NOMO-1 treated with DMSO at 0.1 percent for 48 hours (cell line): Measurements from ENCODE around the gene ARHGAP27.
A peak's percentile ranks its signal among the peaks of the same experiment; 100 is the strongest.

Source experiments
- DNase-seq: peaks from one replicate; lab custom pipeline; 2025; ENCODE audit not compliant: unreplicated experiment; lab: John Stamatoyannopoulos, UW

Gene ARHGAP27

DNA sequence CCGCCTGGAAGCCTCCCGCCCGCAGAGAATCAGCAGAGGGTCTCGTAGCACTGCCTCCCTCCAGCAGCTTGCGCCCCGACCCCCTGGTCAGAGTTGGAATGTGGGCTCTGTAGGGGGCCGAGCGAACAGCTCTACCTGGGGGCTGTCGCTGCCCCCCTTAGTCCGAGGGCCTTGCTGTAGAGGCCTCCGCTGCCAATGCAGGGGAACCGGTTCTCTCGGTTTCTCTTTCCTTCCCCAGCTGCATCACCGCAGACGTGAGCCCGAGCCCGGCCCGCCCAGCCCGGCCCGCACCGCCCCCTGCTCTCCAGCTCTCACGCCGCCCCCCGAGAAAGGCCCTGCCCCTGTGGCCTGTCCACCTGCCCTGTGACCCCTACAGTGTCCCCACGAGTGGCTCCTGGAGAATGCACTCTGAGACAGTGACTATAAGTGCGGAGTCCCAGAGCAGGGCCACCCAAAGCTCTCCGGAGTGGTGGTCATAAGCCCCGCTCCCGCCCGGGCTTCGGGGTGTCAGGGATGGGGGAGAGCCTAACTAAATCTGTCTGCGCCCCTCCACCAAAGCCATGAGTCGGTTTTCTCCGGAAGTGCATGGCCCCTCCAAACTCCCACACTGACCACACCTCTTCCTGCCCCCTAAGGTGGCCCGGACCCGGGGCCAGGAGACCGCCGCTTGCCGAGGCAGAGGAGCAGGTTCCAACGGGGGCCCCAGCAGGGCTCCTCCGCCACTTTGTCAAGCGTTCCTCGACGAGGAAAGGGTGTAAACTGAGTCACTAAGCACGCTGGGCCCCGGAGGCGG is 1.7 kb downstream of the ARHGAP27 start:
- no peak for DNase-seq

DNA sequence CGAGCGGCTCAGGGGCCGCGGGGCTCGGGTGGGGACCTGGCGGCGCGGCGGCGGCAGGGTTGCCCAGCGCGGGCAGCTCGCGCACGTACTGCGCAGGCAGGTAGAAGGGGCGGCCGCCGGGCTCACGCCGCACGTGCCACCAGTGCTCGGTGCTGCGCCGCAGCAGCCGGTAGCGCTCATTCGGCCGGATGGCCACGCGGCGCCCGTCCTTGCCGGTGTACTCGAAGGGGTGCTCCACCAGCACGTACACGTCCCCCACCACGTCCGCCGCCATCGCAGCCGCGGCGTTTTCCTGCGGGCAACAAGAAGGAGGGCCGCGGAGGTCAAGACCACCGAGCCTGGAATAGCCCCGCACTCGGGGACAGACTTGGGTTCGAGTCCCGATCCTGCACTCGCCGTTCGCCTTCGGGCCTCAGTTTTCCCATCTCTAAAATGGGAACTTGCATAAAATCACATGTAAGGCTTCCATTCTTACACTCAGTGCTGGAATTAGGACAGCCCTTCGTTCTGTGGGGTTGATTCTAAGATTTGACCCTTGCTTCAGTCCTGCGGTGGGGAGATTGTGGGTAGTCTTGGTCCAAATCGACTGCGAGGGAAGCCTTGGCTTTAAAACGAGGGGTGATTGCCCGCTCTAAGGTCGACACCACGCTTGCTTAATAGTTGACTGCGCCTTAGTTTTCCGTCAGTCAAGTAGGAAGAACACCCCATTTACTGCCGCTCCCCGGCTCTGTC is 2.5 kb downstream of the ARHGAP27 start:
- DNase-seq, result no peak

DNA sequence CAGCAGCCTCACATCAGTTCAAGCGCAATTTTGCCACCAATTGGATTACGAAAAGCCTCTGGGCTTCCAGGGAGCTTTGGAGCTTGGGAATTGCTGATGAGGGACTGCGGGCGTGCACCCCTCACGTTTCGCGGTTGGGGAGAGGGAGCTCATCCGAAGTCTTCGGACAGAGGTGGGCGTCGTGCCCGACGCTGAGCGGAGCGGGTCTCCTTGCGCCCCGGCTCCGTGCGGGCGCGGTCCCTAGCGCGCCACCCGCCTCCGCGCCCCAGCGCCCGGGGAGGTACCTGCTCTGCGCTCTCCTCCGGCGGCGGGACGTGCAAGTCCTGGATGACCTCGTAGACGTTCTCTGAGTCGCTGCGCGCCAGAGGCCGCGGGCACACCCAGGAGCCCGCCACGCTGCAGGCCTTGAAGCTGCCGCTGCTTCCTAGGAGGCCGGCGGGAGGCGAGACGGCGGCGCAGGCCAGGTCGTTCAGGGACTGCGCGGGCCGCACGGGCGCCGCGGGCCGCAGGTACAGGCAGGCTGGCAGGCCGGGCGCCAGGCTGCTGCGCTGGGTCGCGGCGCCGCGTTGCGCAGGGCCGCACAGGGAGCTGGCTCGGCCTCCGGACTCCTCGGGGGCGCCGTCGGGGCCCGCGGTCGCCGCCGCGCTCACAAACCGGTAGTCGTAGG is 3.2 kb downstream of the ARHGAP27 start:
- no peak for DNase-seq

DNA sequence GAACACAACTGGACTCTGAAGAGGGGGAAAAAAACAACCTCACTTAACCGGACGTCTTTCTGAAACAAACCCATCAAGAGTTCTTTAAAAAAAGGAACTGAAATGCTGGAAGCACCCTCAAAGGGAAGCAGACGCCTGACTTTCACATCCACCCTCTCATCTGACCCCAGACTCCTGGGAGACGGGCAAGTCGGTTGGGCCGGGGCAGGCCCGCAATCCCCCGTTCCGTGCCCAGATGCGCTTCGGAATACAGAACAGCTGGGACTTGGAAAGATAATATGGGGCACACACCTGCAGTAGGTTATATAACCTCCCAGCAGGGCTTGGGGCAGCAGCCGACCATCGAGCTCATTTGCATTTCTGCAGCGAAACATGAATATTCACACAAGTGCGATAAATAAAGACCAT is 3.7 kb downstream of the ARHGAP27 start:
- DNase-seq, result peak; percentile 69

DNA sequence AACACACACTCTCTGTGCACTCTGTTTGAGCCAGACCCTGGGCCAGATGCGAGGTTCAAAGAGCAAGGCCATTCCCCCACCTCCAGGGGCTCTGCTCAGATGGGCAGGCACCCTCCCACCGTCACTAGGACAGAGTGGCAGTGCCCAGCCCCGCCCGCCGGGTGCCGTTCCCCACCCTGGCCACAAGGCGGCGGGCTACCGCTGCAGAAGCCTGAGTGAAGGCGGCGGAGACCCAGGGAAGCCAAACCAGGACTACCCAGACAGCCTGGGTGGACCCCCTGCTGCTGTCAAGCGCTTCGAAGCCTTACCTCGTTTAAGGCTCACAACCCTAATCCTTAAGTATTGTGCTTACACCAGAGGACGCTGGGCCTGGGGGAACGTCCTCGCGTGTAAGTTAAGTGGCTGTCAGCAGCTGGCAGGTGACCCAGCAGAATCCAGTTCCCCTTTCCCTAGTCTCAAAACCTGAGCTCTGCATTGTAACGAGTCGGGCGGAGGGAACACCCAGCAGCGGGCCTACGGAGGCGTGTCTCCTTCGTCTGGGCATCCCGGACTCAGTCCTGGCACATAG is 4.5 kb downstream of the ARHGAP27 start:
- DNase-seq, result peak; percentile 91

DNA sequence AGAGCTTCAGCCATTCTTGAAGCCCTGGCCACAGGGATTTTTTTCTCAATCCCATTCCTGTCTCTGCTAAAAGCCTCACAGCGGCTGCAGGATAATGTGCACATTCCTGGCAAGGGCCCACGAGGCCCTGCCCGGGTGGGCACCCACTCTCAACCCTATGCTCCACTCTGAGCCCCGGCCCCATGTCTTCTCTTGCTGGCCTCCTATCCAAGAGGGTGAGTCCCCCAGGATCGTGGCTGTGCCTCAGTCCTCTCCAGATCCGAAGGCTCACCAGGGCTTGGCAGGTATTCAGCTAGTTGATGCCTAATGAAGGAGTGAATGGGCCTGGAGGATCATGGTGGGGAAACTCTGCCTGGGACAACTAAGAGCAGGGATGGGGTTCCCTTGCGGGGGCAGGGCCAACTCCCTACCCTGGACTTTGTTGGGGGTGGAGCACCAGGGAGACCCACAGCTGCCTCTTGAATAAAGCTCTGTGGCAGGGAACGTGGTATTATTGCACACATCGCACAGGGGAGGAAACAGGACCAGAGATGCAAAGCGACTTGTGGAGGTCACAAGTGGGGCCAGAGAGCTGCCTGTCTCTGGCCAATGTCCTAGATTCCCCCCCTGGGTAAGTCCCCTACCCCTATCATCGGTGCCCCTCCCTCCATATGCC is 5.4 kb downstream of the ARHGAP27 start:
- DNase-seq, result no peak

DNA sequence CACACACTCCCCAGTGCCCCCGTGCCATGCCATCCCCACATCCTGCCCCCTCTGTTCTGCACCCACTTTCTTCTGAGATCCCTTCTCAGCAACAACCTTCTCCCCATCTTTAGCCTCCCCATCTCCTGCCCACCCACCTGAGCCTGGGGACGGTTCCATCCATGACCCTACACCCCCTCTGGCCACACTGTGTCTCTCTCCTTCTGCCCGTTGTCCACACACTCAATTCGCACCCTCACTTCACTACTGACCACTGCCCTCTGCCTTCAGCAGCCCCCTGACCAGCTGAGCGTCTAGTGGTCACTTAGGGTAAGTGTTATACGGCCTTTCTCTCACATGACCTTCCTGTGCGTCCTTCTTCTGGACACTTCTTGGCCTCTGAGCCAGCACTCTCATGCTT is 6.1 kb downstream of the ARHGAP27 start:
- DNase-seq, result no peak

DNA sequence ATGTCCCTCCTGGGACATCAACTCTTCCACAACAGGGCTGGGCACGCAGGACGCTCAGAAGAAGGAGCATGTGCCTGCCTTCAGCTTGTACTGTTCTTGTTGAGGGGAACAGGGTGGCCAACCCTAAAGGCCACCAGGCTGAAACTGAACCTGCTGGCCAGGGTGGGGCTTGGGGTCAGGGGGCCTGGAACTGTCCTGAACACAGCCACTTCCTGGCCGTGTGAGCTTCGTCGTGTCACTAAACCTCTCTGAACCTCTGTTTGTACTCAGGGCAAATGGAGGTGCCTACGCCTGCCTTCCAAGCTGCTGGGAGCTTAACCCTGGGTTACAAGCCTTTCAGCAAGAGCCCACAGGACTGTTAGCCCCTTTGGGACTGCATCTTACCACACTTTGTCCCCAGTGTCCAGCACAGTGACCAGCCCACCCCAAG is 6.7 kb downstream of the ARHGAP27 start:
- no peak for DNase-seq

DNA sequence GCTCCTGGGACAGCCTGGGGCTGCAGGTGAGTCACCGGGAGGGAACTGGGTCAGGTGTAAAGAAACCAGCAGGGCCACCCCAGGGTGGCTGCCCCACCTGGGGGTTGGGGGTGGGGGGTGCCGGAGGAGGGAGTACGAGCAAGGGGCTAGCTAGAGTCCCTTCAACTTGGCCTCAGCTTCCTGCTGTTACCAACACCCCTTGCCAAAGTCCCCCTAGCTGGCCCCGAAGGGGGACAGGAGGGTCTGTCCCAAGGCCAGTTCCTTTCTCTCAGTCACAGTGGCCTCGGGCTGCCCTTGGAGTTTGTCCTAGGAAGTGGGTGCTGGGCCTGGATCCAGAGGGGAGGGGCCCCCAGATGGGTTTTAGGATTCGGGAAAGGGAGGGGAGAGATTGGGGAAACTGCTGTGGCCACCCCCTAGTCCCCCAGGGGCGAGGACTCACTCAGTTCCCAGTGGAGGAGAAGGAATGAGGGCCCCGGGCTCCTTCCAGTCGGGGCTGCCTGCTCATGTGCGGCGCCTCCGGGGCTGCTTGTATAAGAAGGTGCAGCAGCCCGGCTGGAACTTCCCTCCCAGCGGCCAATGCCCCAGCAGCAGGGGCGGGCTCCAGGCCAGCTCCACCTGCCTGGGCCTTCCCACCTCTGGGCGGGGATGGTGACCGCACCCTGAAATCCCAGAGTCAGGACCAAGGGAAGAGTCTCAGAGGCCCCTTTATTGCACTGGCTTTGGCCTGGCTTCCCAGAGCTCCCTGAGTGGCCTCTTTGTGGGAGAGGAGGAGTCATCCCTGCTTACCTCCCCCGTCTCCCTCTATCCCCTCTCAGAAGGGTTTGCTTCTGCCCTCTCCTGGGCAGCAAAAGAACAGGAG is 7.3 kb downstream of the ARHGAP27 start:
- DNase-seq, result no peak

DNA sequence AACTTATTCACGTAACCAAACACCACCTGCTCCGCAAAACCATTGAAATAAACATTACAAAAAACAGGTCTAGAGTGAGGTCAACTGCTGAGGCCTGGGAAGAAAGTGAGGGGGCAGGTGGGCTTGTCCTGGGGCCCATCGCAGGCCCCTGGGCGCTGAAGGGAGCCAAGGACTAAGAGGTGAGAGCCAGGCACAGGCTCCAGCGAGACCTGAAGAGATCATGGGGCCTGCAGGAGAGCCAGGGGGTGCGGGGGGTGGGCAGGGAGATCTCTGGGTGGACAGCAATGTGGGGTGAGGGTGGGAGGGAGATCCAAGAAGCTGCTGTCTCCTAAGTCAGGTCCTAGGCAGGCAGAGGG is 7.9 kb downstream of the ARHGAP27 start:
- no peak for DNase-seq

DNA sequence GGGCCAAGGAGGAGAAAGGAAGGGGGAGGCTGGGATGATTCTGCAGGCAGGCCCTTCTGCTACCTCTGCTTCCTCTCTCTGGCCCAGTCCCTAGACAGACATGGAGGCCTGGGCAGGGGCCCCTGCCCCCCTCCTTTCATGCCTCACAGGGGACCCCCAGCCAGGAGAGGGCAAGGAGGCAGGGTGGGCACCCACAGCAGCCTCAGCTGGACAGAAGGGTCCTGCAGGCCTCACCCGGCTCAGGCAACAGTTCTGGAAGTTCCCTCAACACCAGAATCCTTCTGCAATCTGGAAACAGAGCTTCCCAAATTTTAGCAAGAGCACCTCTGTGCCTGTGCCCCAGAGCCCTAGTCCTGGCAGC is 8.7 kb downstream of the ARHGAP27 start:
- no peak for DNase-seq

DNA sequence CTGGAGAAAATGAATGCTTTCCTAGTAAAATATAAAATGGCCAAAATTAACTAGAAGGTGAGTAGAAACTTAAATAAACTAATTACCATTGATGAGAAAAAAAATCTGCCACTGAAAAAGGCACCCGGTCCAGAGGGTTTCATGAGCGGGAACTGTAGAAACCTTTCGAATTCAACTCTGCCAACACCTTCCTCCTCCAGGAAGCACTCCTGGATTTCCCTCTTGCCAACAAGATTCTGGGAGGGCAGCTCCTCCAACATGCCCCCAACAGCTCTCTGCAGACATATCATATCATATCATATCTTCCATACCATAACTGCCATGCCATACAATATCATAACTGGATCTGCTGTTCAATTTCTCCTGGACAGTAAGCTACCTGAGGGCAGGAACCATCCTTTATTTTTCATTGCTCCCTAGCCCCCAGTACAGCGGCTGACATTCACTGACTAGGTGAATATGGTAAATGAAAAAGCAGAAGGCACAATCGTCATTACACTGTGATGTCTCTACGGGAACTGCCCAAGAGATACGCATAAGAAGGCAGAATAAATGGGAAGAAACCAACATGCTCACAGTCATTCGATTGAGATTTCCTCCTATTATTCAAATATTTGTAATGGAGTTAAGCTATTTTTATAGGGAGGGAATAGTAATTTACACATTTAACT is 9.2 kb downstream of the ARHGAP27 start:
- no peak for DNase-seq

DNA sequence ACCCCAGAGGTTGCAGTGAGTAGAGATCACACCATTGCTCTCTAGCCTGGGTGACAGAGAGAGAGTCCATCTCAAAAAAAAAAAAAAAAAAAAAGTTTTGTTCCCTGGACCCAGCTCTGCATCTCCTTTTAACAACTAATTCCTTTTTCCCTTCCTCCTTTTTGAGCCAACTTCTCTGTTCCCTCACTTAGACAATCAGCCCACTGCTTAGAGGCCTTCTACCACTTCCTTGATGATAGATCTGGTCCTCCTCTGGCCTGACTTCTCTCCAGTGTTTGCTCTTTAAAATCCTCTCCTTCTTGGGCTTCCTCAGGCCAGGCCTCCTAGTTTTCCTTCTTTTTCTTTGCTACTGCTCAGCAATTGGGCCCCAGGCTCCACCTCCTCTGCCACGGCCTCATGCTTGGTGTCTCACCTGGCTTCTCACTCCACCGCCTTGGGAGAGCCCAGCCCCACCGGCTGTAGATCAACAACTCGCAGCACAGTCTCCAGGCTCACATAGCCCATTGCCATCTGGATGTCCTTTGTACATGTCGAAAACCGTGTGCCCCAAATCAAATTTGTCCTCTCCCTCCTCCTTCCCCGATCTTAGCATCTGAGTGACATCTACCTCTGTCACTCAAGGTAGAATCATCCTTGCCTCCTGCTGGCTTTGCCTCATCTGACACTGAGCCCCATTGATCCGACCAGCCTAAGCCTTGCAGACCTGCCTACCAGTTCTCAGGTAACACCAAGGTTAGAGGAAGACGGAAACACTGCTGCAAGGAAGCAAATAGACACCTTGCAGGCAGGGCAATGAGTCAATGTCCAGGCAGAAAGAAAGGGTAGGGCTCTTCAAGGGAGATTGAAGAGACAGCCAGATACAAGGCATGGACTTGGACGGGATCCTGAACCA is 17.4 kb downstream of the ARHGAP27 start:
- DNase-seq, result peak; percentile 36

DNA sequence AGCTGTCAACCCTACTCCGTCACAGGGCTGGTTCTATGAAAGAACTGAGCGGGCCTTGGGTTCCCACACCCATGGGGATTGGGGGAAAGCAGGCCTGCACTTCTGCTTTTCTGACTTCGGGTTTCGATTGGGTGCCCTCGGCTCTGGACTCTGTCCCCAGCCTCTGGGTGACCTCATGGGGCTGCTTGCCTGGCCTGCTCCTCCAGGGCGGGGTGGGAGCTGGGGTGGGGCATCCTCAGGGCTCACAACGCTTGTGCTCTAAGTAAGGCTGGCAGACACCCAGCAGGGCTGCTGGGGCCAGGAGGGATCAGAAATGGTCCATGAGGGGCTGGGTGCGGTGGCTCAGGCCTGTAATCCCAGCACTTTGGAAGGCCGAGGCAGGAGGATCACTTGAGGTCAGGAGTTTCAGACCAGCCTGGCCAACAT is 19.2 kb downstream of the ARHGAP27 start:
- DNase-seq, result peak; percentile 67

DNA sequence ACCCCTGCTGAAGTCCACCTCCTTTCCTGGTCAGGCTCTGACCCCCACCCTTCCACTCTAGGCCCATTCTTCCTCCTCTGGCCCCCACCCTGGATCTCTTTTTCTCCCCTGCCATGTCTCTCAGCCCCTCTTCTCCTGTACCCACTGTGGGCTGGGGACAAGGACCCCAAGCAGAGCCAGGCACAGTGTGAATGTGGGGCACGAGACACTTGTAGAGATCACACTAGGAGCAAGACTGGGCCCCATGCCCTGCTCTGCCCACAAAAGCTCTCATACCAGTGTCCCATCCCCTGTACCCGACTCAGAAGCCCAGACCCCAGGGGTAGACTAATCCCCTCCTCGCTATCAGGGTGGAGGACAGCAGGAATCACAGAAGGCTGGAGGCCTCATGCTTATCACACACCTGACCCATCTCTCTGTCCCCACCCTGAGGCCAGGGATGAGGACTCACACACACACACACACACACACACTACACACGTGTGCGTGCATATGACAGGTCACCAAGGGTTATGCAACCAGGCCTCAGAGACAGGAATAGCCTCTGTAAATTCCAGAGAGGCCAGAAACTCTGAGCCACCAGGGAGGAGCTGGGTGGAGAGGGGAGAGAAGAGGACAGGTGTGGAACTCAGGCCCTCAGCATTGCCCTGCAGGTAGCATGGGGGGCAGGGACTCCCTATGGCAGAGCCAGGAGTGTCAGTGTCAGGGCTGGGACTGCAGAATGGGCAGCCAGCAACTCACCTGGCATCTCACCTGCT is 21.1 kb downstream of the ARHGAP27 start:
- DNase-seq, result no peak

DNA sequence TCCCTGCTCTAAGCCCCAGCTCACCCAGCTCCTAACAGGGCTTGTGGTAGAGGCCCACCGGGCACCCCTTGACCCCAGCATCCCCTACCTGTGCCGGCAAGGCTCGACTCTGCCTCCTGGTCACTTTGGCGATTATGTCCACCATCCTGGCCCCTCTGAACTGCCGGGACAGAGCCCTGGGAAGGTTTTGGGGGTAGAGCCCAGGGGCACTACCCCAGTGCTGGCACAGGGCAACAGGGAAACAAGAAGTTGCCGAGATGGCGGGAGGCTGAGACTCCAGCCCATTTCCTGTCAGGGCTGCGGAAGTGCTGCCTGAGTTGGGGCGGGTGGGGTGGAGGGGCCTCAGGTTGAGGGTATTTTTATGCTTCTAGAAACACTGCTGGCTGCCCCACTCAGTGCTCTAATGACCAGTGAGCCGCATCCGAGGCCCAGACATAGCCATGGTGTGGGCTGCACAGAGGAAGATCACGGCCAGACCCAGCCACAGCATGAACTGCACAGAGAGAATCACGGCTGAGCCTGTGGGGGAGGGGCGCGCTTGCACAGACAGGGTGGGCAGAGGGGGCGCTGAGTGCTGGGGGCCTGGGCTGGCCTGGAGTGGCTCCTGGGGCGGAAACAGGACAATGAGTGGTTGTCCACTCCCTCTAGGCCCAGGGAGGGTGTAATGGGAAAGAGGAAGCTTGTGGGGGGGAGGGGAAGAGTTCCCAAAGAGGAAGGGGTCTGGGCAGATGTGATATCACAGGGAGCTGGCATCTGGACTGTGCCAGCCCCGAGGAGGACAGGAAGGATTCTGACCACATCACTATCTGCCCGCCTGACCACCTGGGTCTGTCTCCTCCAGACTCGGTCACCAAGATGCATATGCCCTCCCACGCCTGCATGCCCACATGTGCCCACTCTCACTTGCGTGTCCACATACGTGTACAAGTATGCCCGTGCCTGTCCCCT is 22.3 kb downstream of the ARHGAP27 start:
- DNase-seq, result peak; percentile 53

DNA sequence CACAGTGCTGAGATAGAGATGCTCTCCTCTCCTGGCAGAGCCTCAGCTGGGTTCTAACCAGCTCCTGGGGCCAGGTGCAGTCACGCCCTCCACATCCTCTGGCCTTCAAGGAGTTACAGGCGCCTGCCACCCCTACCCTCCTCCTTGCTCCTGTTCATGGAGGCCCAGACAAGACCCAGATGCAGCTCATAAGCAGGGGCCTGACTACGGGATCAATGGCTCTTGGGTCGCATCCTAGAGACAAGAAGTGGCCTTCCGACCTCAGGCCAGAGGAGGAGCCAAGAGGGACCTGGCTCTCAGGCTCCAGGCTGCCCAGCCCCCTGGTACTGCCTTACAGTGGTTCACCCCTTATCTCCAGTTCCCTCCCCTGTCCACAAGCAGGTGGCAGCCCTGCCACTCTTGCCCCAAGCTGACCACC is 23.0 kb downstream of the ARHGAP27 start:
- DNase-seq, result no peak
